Measurements from ENCODE around the gene MAD1L1.

The MAD1L1 gene

DNA sequence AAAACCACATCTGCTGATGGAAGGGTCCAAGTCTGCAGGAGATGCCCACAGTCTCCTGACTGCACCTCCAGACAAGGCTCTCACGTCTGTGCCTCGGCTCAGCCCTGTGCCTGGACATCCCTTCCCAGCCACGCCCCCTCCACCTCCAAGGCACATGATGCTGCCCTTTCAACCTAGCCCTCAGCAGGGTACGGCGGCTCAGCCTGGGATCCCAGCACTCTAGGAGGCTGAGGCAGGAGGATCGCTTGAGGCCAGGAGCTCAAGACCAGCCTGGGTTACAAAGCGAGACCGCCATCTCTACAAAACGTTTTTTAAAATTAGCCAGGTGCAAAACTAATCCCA is 14.3 kb downstream of the MAD1L1 start:
- DNase-seq (ENCODE audit: low read depth), result no peak

DNA sequence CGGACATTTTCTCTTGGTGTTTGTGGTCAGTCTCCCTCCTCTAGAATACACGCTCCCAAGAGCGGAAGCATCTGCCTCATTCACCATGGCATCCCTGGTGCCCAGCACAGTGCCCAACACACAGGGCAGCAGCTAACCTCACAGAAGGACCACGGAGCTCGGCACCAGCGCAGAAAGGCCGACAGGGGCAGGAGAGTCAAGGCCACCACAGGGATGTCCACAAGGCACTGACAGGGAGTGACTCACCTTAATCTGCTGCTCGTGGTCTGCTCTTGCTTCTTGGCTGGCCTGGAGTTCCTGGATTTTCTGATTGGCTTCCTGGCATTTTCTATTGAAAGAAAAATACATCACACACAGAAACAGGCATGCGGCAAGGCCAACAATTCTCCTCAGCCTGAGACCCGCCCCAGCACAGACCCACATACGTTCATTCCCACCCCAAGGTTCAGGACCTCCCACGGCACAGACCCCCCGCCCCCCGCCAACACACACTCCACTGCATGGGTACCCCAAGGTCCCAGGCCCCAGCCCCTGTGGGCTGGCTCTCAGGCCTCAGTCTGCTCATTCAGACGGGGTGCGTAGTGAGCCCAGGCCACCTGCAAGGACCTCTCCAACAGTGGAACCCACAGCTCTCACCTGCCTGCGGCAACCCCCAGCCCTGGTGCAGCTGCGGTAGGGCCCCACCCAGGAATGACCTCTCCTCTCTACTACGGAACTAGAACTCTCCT is 14.9 kb downstream of the MAD1L1 start:
- DNase-seq (ENCODE audit: low read depth), result no peak

DNA sequence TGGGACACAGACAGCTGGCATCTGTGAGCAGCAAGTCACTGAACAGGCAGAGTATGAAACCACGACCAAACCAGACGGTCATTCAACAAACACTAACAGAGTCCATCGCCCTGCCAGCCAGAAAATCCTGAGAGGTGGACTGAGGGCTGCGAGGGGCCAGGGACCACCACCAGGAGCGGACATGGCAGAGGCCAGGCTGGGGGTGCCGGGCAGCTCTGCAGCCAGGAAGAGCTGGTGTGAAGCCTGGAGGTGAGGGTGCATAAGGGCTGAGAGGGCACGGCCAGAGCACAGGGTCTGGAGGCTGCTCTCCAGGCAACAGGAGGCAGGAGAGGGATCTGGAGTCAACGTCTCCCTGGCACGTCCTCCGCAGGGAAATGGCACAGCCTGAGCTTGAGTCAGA is 15.5 kb downstream of the MAD1L1 start:
- no peak for DNase-seq (ENCODE audit: low read depth)

DNA sequence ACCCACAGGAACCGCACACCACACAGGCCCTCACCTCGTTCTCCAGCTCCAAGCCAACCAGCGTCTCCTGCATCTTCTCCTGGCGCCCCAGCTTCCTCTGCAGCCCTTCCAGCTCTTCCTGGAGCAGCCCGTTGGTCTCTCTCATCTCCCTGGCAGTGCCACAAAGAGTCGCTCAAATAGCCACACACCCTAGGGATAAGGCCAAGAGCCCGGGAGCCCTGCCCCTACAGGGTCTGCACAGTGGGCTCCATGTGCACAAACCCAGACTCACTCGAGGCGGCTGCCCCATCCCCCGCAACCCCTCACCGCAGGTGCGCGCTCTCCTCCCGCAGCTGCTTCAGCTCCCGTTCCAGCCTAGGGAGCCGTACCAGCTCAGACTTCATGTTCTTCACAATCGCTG is 16.9 kb downstream of the MAD1L1 start:
- no peak for DNase-seq (ENCODE audit: low read depth)

DNA sequence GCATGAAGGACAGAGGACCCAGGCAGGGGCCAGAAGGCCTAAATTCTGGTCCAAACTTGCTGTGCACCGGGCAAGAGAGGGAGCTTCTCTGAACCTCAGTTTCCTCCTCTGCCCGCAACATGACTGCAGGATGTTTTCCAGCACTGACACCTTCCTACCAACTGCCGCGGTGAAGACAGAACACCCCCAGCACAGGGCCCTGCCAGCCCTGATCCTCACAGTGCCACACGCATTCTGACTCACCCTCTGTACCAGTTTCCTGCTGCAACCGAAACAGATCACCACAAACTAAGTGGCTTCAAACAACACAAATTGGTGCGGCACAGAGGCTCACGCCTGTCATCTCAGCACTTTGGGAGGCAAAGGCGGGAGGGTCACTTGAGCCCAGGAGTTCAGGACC is 18.1 kb downstream of the MAD1L1 start:
- no peak for DNase-seq (ENCODE audit: low read depth)

DNA sequence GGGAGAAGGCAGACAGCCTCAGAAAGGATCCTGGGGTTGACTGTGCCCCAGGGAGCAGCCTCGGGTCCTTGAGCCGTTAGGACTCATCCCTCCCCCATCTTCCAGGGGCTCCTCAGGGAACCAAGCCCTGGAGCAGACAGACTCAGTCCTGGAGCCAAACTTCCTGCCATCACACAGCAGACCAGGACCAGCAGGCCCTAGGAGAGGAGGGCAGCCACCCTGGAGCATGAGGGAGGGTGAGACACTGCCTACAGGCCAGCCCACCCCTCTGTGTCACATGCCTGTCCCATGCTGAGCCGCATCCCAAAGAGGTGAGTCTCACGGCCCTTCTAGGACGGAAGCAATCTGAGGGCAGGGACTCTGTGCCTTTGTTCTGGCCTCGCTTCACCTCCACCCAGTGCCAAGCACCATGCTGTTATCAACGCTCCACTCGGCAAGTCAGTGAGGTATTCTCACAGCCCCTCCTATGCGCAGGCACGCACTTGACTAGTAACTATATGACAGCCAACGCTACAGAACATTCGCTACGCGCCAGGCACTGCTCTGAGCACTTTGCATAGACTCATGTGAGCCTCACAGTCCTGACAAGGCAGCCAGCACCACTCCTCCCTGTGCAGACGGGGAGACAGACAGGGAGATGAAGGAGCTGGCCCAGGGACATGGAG is 19.1 kb downstream of the MAD1L1 start:
- no peak for DNase-seq (ENCODE audit: low read depth)

DNA sequence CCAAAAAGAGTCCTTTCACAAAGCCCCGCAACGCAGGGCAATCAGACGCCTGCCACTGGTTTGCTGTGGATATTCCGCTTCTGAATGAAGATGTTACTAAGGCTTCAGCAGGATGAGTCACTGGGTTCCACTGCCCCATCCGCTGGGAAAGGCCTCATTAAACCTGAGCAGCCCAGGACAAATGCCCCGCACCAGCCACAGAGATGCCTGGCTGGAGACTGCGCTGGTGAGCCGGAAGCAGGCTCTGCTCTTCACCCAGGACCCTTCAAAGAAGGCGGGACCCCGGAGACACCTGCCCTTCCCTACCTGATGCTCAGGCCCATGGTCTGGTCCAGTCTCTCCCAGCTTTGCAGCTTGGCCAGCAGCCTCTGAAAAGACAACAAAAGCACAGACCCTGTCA is 19.8 kb downstream of the MAD1L1 start:
- DNase-seq (ENCODE audit: low read depth), result no peak

GRCh38 chr7:2211926-2212325 is 20.8 kb downstream of the MAD1L1 start:
- no peak for DNase-seq (ENCODE audit: low read depth)

GRCh38 chr7:2211259-2211880 is 21.4 kb downstream of the MAD1L1 start:
- no peak for DNase-seq (ENCODE audit: low read depth)

GRCh38 chr7:2210551-2211258 is 22.0 kb downstream of the MAD1L1 start:
- no peak for DNase-seq (ENCODE audit: low read depth)

DNA sequence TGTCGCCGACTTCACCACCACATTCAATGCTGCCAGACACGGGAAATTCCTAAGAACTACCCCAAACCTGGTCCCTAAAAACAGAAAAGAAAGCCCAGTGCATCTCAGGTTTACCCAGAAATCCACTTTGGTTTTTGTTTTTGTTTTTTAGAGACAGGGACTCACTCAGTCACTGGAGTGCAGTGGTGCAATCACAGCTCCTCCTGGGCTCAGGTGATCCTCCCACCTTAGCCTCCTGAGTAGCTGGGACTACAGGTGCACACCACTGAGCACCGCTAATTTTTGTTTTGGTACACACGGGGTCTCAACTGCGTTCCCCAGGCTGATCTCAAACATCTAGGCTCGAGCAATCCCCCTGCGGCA is 22.8 kb downstream of the MAD1L1 start:
- DNase-seq (ENCODE audit: low read depth), result no peak

DNA sequence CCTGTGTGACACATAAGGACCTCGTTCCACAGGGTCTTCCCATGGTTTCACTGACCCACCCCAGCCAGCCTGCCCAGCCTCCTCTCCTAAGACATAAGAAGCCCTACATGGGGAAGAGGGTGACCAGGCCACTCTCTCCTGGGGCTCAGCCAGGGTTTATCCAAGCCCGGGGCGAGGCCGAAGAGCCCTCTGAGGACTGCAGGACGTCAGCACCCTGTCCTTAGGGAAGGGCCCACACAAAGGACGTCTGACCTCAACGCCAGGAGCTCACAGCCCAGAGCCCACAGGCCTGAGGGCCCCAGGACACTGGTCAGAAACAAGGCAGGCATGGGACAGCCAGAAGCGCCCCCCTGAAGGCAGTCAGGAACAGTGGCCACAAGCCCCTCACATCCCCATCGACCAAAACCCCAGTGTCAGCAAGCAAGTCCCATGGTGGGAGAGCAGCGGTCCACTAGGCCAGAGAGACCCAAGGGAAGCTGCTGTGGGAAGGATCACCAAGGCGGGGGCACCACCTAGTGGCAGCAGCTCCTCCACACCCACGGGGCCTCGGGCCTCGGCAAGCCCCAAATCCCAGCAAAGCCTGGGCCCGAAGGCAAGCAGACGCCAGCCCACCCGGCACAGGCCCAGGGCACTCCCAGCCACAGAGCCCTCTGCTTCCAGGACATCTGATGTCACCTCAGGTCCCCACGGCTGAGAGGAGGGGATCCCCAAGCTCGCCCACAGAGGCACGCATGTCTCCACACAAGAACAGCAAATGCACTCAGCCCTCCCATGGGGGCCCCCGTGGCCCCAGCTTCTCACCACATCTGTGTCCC is 23.4 kb downstream of the MAD1L1 start:
- DNase-seq (ENCODE audit: low read depth), result no peak

DNA sequence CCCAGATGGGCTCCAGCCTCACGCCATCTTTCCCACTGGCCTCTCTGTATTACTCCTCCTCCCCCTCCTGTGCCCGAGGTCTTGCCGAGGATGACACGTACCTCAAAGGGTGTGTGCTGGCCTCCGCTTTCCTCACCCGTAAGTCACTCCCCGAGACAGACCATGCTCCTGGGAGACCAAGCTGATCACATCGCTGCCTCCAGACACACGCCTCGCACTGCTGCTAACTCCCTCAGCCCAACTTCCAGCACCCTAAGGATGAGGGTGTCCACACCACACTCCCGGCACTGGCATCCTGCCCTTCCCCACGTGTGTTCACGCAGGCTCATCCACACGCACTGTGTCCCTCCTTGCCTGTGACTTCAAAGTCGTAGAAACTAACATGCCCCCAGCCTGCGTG is 24.0 kb downstream of the MAD1L1 start:
- no peak for DNase-seq (ENCODE audit: low read depth)

GRCh38 chr7:2205036-2205780 is 27.5 kb downstream of the MAD1L1 start:
- DNase-seq (ENCODE audit: low read depth), result no peak

GRCh38 chr7:2204446-2204845 is 28.3 kb downstream of the MAD1L1 start:
- DNase-seq (ENCODE audit: low read depth), result no peak

GRCh38 chr7:2203766-2204300 is 28.9 kb downstream of the MAD1L1 start:
- DNase-seq (ENCODE audit: low read depth), result no peak

- DNase-seq (ENCODE audit: low read depth), result no peak
Observed at GRCh38 chr7:2202901-2203765, 29.6 kb downstream of the MAD1L1 start.

GRCh38 chr7:2202361-2202761 is 30.4 kb downstream of the MAD1L1 start:
- no peak for DNase-seq (ENCODE audit: low read depth)

DNA sequence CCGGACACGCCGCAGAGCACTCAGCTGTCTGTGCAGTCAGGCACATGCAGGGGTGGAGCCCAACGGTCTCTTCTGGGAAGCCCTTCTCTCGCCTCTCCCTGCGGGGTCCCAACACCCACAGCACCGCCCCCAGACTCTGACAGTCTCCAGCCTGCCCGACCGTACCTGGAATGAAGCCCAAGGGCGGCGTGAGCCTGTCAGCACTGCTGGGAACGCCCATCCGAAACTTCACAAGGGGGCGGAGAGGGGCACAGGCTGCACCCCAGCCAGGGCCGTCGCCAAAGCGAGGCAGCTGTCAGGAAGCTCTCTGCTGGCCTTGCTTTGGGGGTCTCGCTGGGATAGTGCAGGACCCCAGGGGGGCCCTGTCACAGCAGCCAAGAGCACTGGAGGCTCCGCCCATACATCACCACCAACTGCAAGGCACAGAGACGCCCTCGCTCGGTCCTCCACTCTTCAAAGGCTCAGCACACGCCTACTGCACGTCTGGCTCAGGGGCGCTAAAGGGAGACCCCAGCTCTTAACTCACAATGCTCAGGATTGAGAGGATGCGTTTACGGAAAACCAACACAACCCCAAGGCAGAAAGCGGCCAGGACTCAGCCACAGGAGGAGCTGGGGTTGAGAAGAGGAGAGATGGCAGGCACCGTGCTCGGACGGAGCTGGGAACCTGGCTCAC is 30.9 kb downstream of the MAD1L1 start:
- no peak for DNase-seq (ENCODE audit: low read depth)

GRCh38 chr7:2201128-2201527 is 31.6 kb downstream of the MAD1L1 start:
- DNase-seq (ENCODE audit: low read depth), result no peak
